K562 (cell line): ENCODE measurements around the gene CPLANE2. TPM values are rescaled to one million over a fixed set of nuclear protein-coding genes. Genes with fewer than 3 reads are reported as not detected.

ENCODE experiments used
- ADNP ChIP-seq: fragments of 200-800 bp; sonication (Bioruptor generic); IDR thresholded peaks from 2 replicates; pipeline ENCODE4 v1.6.1; 2016; ENCODE audit warnings: missing genetic modification characterization, missing compliant biosample characterization
- CREB5 ChIP-seq: fragments of 250-450 bp; sonication (Bioruptor Pico); IDR thresholded peaks from 2 replicates; pipeline ENCODE4 v1.5.0; 2020; ENCODE audit warnings: mild to moderate bottlenecking
- E4F1 ChIP-seq: fragments of 250-450 bp; sonication (Bioruptor Pico); IDR thresholded peaks from 2 replicates; pipeline ENCODE4 v1.5.0; 2021; ENCODE audit warnings: mild to moderate bottlenecking, borderline replicate concordance
- ESRRA ChIP-seq: fragments of 450-650 bp; IDR thresholded peaks from 2 replicates; pipeline ENCODE4 v1.6.1; 2014; ENCODE audit warnings: low read depth, mild to moderate bottlenecking, moderate library complexity, borderline replicate concordance
- FOXP4 ChIP-seq: sonication (generic); formaldehyde crosslinking; IDR thresholded peaks from 2 replicates; pipeline ENCODE4 v1.8.0; 2022; ENCODE audit warnings: mild to moderate bottlenecking, missing genetic modification reagents, borderline replicate concordance
- HDAC3 ChIP-seq: fragments of 450-650 bp; IDR thresholded peaks from 2 replicates; pipeline ENCODE4 v1.6.1; 2018; ENCODE audit warnings: borderline replicate concordance, mild to moderate bottlenecking, moderate library complexity; ENCODE audit not compliant: partially characterized antibody
- HMGXB4 ChIP-seq: sonication (generic); formaldehyde crosslinking; IDR thresholded peaks from 2 replicates; pipeline ENCODE4 v1.8.1; 2023; ENCODE audit warnings: mild to moderate bottlenecking, missing genetic modification reagents
- MCM3 ChIP-seq: fragments of 450-650 bp; IDR thresholded peaks from 2 replicates; pipeline ENCODE4 v1.6.1; 2016
- NEUROD1 ChIP-seq: fragments of 150-350 bp; IDR thresholded peaks from 2 replicates; pipeline ENCODE4 v1.6.1; 2014; ENCODE audit warnings: borderline replicate concordance, low read length, low read depth; ENCODE audit not compliant: partially characterized antibody
- ZBTB1 ChIP-seq: sonication (generic); formaldehyde crosslinking; IDR thresholded peaks from 2 replicates; pipeline ENCODE4 v1.8.1; 2023; ENCODE audit warnings: missing genetic modification reagents, low read depth, mild to moderate bottlenecking, borderline replicate concordance
- ZNF316 ChIP-seq: fragments of 450-650 bp; IDR thresholded peaks from 2 replicates; pipeline ENCODE4 v1.6.1; 2016
- polyA plus RNA-seq, 8 experiments: library from polyadenylated mRNA; depleted of rRNA in 4 of 8; stranded (reverse) in 5 of 8; unstranded in 3 of 8; fragments of >200 nt; fragmentation: Nextera tagmentation in 2 of 8; fragmentation: Illumina TruSeq in 1 of 8; extraction: Ambion mirVana in 2 of 8; extraction: Trizol in 1 of 8; gene quantifications; 2 replicates each; pipeline versions ENCODE4 v1.2.1 to v1.2.3, GENCODE V29; 2011 to 2014; ENCODE audit warnings: inconsistent platforms in 1 of 8, missing spikeins in 1 of 8
- total RNA-seq, 7 experiments: library from RNA; depleted of rRNA in 6 of 7; stranded (reverse); fragments of >200 nt in 6 of 7; fragmentation: Illumina TruSeq in 2 of 7; extraction: Trizol in 2 of 7; gene quantifications; 2 replicates each; pipeline versions ENCODE4 v1.2.1 to v1.2.3, GENCODE V29; 2011 to 2021; ENCODE audit warnings: low replicate concordance in 1 of 7
- TF ChIP-seq, protein P1 (sequence below): conservative IDR thresholded peaks from 2 replicates; pipeline ENCODE4 v1.6.1; 2011; ENCODE audit warnings: low read depth, mild to moderate bottlenecking, low read length; ENCODE audit not compliant: control insufficient read depth
- TF ChIP-seq, protein P2 (sequence below): fragments of 450-650 bp; IDR thresholded peaks from 2 replicates; pipeline ENCODE4 v1.6.1; 2017; ENCODE audit warnings: antibody characterized with exemption, mild to moderate bottlenecking

Gene CPLANE2
- total and polyA plus RNA-seq, 9 of the 15 experiments (the other 6 are each of a cell fraction or from before 2014, with no cell fraction given): 0.17 to 20.9 (median 8.1) TPM

- no peak for TF ChIP-seq HMGXB4 (CRISPR knock-in tag)
- TF ChIP-seq, protein P1, sequence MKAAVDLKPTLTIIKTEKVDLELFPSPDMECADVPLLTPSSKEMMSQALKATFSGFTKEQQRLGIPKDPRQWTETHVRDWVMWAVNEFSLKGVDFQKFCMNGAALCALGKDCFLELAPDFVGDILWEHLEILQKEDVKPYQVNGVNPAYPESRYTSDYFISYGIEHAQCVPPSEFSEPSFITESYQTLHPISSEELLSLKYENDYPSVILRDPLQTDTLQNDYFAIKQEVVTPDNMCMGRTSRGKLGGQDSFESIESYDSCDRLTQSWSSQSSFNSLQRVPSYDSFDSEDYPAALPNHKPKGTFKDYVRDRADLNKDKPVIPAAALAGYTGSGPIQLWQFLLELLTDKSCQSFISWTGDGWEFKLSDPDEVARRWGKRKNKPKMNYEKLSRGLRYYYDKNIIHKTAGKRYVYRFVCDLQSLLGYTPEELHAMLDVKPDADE: no peak
- no peak for TF ChIP-seq ZNF316
- TF ChIP-seq ADNP (tag): no peak
- TF ChIP-seq ESRRA: peak; percentile 82
- peak; percentile 65 for TF ChIP-seq NEUROD1
- TF ChIP-seq CREB5 (CRISPR knock-in tag): no peak
- no peak for TF ChIP-seq ZBTB1
- TF ChIP-seq, protein P2, sequence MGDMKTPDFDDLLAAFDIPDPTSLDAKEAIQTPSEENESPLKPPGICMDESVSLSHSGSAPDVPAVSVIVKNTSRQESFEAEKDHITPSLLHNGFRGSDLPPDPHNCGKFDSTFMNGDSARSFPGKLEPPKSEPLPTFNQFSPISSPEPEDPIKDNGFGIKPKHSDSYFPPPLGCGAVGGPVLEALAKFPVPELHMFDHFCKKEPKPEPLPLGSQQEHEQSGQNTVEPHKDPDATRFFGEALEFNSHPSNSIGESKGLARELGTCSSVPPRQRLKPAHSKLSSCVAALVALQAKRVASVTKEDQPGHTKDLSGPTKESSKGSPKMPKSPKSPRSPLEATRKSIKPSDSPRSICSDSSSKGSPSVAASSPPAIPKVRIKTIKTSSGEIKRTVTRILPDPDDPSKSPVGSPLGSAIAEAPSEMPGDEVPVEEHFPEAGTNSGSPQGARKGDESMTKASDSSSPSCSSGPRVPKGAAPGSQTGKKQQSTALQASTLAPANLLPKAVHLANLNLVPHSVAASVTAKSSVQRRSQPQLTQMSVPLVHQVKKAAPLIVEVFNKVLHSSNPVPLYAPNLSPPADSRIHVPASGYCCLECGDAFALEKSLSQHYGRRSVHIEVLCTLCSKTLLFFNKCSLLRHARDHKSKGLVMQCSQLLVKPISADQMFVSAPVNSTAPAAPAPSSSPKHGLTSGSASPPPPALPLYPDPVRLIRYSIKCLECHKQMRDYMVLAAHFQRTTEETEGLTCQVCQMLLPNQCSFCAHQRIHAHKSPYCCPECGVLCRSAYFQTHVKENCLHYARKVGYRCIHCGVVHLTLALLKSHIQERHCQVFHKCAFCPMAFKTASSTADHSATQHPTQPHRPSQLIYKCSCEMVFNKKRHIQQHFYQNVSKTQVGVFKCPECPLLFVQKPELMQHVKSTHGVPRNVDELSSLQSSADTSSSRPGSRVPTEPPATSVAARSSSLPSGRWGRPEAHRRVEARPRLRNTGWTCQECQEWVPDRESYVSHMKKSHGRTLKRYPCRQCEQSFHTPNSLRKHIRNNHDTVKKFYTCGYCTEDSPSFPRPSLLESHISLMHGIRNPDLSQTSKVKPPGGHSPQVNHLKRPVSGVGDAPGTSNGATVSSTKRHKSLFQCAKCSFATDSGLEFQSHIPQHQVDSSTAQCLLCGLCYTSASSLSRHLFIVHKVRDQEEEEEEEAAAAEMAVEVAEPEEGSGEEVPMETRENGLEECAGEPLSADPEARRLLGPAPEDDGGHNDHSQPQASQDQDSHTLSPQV: 0 out of 2 replicates have a peak, but pooled peaks have one; percentile 24
- no peak for TF ChIP-seq FOXP4 (CRISPR knock-in tag)
- no peak for TF ChIP-seq HDAC3
- TF ChIP-seq MCM3: no peak
- TF ChIP-seq E4F1 (CRISPR knock-in tag): no peak
Observed at GRCh38 chr1:16187748-16188401, 49.1 kb downstream of the CPLANE2 start (continued).
